ENCODE measurements around the gene CREBBP.
A peak's percentile ranks its signal among the peaks of the same experiment; 100 is the strongest.

The CREBBP gene

GRCh38 chr16:3858801-3859200 lies 21.7 kb downstream of the CREBBP start:
- Histone ChIP-seq H3K27ac (ENCODE audit: low read depth, low read length, poor library complexity, severe bottlenecking) (peak overlapping the region; percentile 16), H2AFZ (ENCODE audit: low read length) (no peak overlapping the region), H3K79me2 (ENCODE audit: insufficient read depth, low read length) (peaks cover 83% of the 10 kb centered on the region), H3K9me2 (ENCODE audit: low read depth, low read length) (no peaks in the 10 kb centered on the region), H3K27me3 (ENCODE audit: insufficient read depth, low read length) (no peaks in the 10 kb centered on the region), H3K4me2 (ENCODE audit: low read length) (no peak overlapping the region), H3F3A (ENCODE audit: insufficient read depth, low read length) (no peaks in the 10 kb centered on the region), H4K20me1 (ENCODE audit: insufficient read depth, low read length) (no peaks in the 10 kb centered on the region), H3K9ac (ENCODE audit: low read length) (no peak overlapping the region), H3K36me3 (ENCODE audit: insufficient read depth, low read length) (no peaks in the 10 kb centered on the region), H3K4me1 (ENCODE audit: insufficient read depth, low read length, severe bottlenecking) (peaks cover 91% of the 10 kb centered on the region), H3K9me3 (ENCODE audit: low read length) (no peaks in the 10 kb centered on the region), H3K4me3 (ENCODE audit: low read depth, low read length, poor library complexity, severe bottlenecking) (no peak overlapping the region)
- TF ChIP-seq EZH2 (IDR thresholded peaks at IDR 0.05; ENCODE audit: borderline replicate concordance, low read length): no peak
- no peak for TF ChIP-seq CTCF (IDR thresholded peaks at IDR 0.05; ENCODE audit: low read length)

- no peak for TF ChIP-seq EZH2 (IDR thresholded peaks at IDR 0.05; ENCODE audit: borderline replicate concordance, low read length)
- Histone ChIP-seq H3K79me2 (ENCODE audit: insufficient read depth, low read length) (peaks cover 88% of the 10 kb centered on the region), H3K4me1 (ENCODE audit: insufficient read depth, low read length, severe bottlenecking) (peaks cover 79% of the 10 kb centered on the region), H3K4me2 (ENCODE audit: low read length) (peak overlapping the region; percentile 59), H4K20me1 (ENCODE audit: insufficient read depth, low read length) (no peaks in the 10 kb centered on the region), H2AFZ (ENCODE audit: low read length) (no peak overlapping the region), H3K9me2 (ENCODE audit: low read depth, low read length) (no peaks in the 10 kb centered on the region), H3K9me3 (ENCODE audit: low read length) (no peaks in the 10 kb centered on the region), H3F3A (ENCODE audit: insufficient read depth, low read length) (no peaks in the 10 kb centered on the region), H3K27me3 (ENCODE audit: insufficient read depth, low read length) (no peaks in the 10 kb centered on the region), H3K9ac (ENCODE audit: low read length) (no peak overlapping the region; the same call in 1 of the 2 replicates), H3K27ac (ENCODE audit: low read depth, low read length, poor library complexity, severe bottlenecking) (peak overlapping the region; percentile 49), H3K36me3 (ENCODE audit: insufficient read depth, low read length) (no peaks in the 10 kb centered on the region), H3K4me3 (ENCODE audit: low read depth, low read length, poor library complexity, severe bottlenecking) (no peak overlapping the region)
These were observed 23.1 kb downstream of the CREBBP start for GRCh38 chr16:3857189-3858043.

GRCh38 chr16:3856367-3857141 lies 24.0 kb downstream of the CREBBP start:
- no peaks in the 10 kb centered on the region for H4K20me1 ChIP-seq (ENCODE audit: insufficient read depth, low read length)
- H3K4me1 ChIP-seq (ENCODE audit: insufficient read depth, low read length, severe bottlenecking): peaks cover 70% of the 10 kb centered on the region
- no peaks in the 10 kb centered on the region for H3K27me3 ChIP-seq (ENCODE audit: insufficient read depth, low read length)
- H2AFZ ChIP-seq (ENCODE audit: low read length): no peak overlapping the region
- H3K9ac ChIP-seq (ENCODE audit: low read length): peak overlapping the region; percentile 22; the same call in 1 of the 2 replicates
- peak overlapping the region; percentile 49 for H3K27ac ChIP-seq (ENCODE audit: low read depth, low read length, poor library complexity, severe bottlenecking)
- H3K4me2 ChIP-seq (ENCODE audit: low read length): peak overlapping the region; percentile 59
- peak overlapping the region; percentile 10 for H3K4me3 ChIP-seq (ENCODE audit: low read depth, low read length, poor library complexity, severe bottlenecking)
- H3K9me2 ChIP-seq (ENCODE audit: low read depth, low read length): no peaks in the 10 kb centered on the region
- H3K36me3 ChIP-seq (ENCODE audit: insufficient read depth, low read length): no peaks in the 10 kb centered on the region
- peaks cover 83% of the 10 kb centered on the region for H3K79me2 ChIP-seq (ENCODE audit: insufficient read depth, low read length)
- no peak for TF ChIP-seq CTCF (IDR thresholded peaks at IDR 0.05; ENCODE audit: low read length)
- no peak for TF ChIP-seq EZH2 (IDR thresholded peaks at IDR 0.05; ENCODE audit: borderline replicate concordance, low read length)
- no peaks in the 10 kb centered on the region for H3F3A ChIP-seq (ENCODE audit: insufficient read depth, low read length)
- H3K9me3 ChIP-seq (ENCODE audit: low read length): no peaks in the 10 kb centered on the region
